Measurements from ENCODE around the gene HAUS7.

DNA sequence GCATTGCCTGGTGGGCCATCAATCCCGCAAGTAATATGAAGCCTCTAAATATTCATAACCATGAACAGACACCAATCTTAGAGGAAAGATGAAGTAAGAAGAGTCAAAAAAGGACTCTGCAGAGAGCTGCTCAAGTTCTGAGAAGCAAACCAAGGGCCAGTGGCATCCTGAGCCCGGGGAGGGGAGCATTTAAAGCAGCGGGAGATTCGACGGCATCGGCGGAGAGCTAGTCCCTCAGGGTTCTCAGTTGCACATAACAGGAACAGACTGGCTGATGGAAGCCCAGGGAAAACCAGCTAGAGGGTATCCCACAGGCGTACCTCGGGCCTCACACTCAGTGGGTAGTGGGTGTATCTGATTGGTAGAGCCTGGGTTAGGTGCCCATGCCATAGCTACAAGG lies 64.4 kb downstream of the HAUS7 start:
- TF ChIP-seq, protein P1, sequence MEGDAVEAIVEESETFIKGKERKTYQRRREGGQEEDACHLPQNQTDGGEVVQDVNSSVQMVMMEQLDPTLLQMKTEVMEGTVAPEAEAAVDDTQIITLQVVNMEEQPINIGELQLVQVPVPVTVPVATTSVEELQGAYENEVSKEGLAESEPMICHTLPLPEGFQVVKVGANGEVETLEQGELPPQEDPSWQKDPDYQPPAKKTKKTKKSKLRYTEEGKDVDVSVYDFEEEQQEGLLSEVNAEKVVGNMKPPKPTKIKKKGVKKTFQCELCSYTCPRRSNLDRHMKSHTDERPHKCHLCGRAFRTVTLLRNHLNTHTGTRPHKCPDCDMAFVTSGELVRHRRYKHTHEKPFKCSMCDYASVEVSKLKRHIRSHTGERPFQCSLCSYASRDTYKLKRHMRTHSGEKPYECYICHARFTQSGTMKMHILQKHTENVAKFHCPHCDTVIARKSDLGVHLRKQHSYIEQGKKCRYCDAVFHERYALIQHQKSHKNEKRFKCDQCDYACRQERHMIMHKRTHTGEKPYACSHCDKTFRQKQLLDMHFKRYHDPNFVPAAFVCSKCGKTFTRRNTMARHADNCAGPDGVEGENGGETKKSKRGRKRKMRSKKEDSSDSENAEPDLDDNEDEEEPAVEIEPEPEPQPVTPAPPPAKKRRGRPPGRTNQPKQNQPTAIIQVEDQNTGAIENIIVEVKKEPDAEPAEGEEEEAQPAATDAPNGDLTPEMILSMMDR (IDR thresholded peaks at IDR 0.05): no peak
- TF ChIP-seq EP300 (IDR thresholded peaks at IDR 0.05) (no peak), PHF8 (IDR thresholded peaks at IDR 0.05; ENCODE audit: borderline replicate concordance, low read depth) (no peak)
- TF ChIP-seq, protein P2, sequence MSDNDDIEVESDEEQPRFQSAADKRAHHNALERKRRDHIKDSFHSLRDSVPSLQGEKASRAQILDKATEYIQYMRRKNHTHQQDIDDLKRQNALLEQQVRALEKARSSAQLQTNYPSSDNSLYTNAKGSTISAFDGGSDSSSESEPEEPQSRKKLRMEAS (IDR thresholded peaks at IDR 0.05): no peak

Data from A549 (cell line).